Naive thymus-derived CD4-positive, alpha-beta T cell (primary cell): ENCODE results near the gene DEAF1. TPM values are rescaled to one million over a fixed set of nuclear protein-coding genes. Genes with fewer than 3 reads are reported as not detected.

Source experiments
- ATAC-seq: fragments of 150-1000 bp; cut with Tn5 transposase; 2 replicates; pipeline ENCODE4 v1.10.0; 2021; ENCODE audit warnings: mild to moderate bottlenecking, moderate library complexity
- CTCF ChIA-PET: fragments of 350-600 bp; sonication (Branson Sonifier 250); formaldehyde crosslinking; loops from one replicate; lab custom pipeline; 2021; ENCODE audit warnings: antibody characterized with exemption; lab: Charles Lee
- POLR2A ChIA-PET: fragments of 350-600 bp; sonication (Branson Sonifier 250); formaldehyde crosslinking; loops from one replicate; lab custom pipeline; 2021; ENCODE audit warnings: antibody characterized with exemption, inconsistent platforms; lab: Charles Lee
- DNase-seq, 9 donors: peaks; one replicate each; pipeline versions ENCODE4 v3.0.0 to v3.0.0-alpha.2; 2020 to 2022; ENCODE audit warnings: mixed read lengths in 1 of 9
- H3K27ac ChIP-seq: one replicate; pipeline ENCODE4 v1.7.0; 2013; ENCODE audit warnings: mild to moderate bottlenecking, low read depth, low read length, moderate library complexity
- H3K27me3 ChIP-seq, 2 donors: one replicate each; pipeline ENCODE4 v1.7.0; 2013; ENCODE audit warnings: low read length in 2 of 2, mild to moderate bottlenecking in 2 of 2, moderate library complexity in 2 of 2; ENCODE audit not compliant: control insufficient read depth in 2 of 2, insufficient read depth in 2 of 2
- H3K36me3 ChIP-seq, 3 experiments: 1 replicate in 2 of 3; 2 replicates in 1 of 3; pipeline ENCODE4 v1.7.0; 2013; ENCODE audit warnings: low read length in 3 of 3, mild to moderate bottlenecking in 3 of 3, moderate library complexity in 1 of 3; ENCODE audit not compliant: insufficient read depth in 3 of 3, control insufficient read depth in 2 of 3
- H3K4me1 ChIP-seq, 2 donors: one replicate each; pipeline ENCODE4 v1.7.0; 2013; ENCODE audit warnings: low read length in 2 of 2, mild to moderate bottlenecking in 2 of 2, moderate library complexity in 1 of 2; ENCODE audit not compliant: control insufficient read depth in 2 of 2, insufficient read depth in 2 of 2
- H3K4me3 ChIP-seq: 2 replicates; pipeline ENCODE4 v1.7.0; 2013; ENCODE audit warnings: mild to moderate bottlenecking, low read length
- H3K9me3 ChIP-seq, 3 experiments: 1 replicate in 2 of 3; 2 replicates in 1 of 3; pipeline ENCODE4 v1.7.0; 2013; ENCODE audit warnings: low read length in 3 of 3; ENCODE audit not compliant: control insufficient read depth in 2 of 3
- H3K27ac Mint-ChIP-seq, 9 donors: one replicate each; pipeline ENCODE4 v1.8.0; 2020 to 2022; ENCODE audit warnings: mixed read lengths in 9 of 9, mild to moderate bottlenecking in 8 of 9, moderate library complexity in 5 of 9, inconsistent platforms in 2 of 9
- H3K27me3 Mint-ChIP-seq, 5 donors: one replicate each; pipeline ENCODE4 v1.8.0; 2021 to 2022; ENCODE audit warnings: mixed read lengths in 5 of 5, mild to moderate bottlenecking in 1 of 5
- H3K36me3 Mint-ChIP-seq, 5 donors: one replicate each; pipeline ENCODE4 v1.8.0; 2020 to 2022; ENCODE audit warnings: mixed read lengths in 5 of 5, mild to moderate bottlenecking in 3 of 5, inconsistent platforms in 1 of 5
- H3K4me1 Mint-ChIP-seq, 7 donors: one replicate each; pipeline ENCODE4 v1.8.0; 2020 to 2022; ENCODE audit warnings: mixed read lengths in 7 of 7, mild to moderate bottlenecking in 3 of 7, inconsistent platforms in 1 of 7
- H3K4me3 Mint-ChIP-seq, 10 donors: one replicate each; pipeline ENCODE4 v1.8.0; 2020 to 2022; ENCODE audit warnings: mild to moderate bottlenecking in 10 of 10, mixed read lengths in 10 of 10, moderate library complexity in 6 of 10, inconsistent platforms in 2 of 10
- H3K9me3 Mint-ChIP-seq, 11 donors: one replicate each; pipeline ENCODE4 v1.8.0; 2020 to 2022; ENCODE audit warnings: mixed read lengths in 11 of 11, mild to moderate bottlenecking in 4 of 11, inconsistent platforms in 1 of 11, moderate library complexity in 1 of 11
- intact Hi-C, 2 donors: fragments of 100-400 bp; cut with micrococcal nuclease; formaldehyde crosslinking; loops; one replicate each; pipeline ENCODE4 v1.15.1; 2023
- polyA plus RNA-seq, 2 donors: library from polyadenylated mRNA; unstranded; fragments of 300-500 nt; fragmentation: Illumina TruSeq; gene quantifications; one replicate each; pipeline ENCODE4 v1.2.3, GENCODE V29; 2021
- total RNA-seq, 6 experiments: library from RNA in 5 of 6; stranded (reverse) in 5 of 6; gene quantifications; 1 replicate in 5 of 6; 2 replicates in 1 of 6; pipeline ENCODE4 v1.2.3 and lab custom pipeline; 2021 to 2026

Gene DEAF1
- total and polyA plus RNA-seq, 7 experiments from 2014 or later: 33.0 to 117 (median 54.2) TPM

- Histone ChIP-seq H3K4me1 (peaks cover 0 to 6% of the 10 kb centered on the region in 2 donors), H3K4me3 (no peak overlapping the region), H3K27me3 (peaks cover 0 to 6% of the 10 kb centered on the region in 2 donors), H3K9me3 (no peaks in the 10 kb centered on the region), H3K27ac (no peak overlapping the region), H3K36me3 (peaks cover 0 to 9% (median 0%) of the 10 kb centered on the region in 3 experiments)
- POLR2A ChIA-PET: no interaction called here
- Mint-ChIP-seq H3K27me3 (peaks cover 0 to 29% (median 19%) of the 10 kb centered on the region in 5 donors), H3K27ac (no peak overlapping the region), H3K4me3 (peak overlapping the region in 1 of 10 donors; percentile 68), H3K4me1 (peaks cover 0 to 17% (median 5%) of the 10 kb centered on the region in 7 donors), H3K36me3 (peaks cover 0 to 2% (median 0%) of the 10 kb centered on the region in 5 donors), H3K9me3 (no peaks in the 10 kb centered on the region)
- CTCF ChIA-PET: no interaction called here
- no peak for DNase-seq
- intact Hi-C loops: no loop called here
- no peak for ATAC-seq
Measured at GRCh38 chr11:707817-708420, 12.9 kb upstream of the DEAF1 start.

GRCh38 chr11:706957-707816, 12.2 kb upstream of the DEAF1 start:
- Histone ChIP-seq H3K36me3 (peaks cover 0 to 16% (median 0%) of the 10 kb centered on the region in 3 experiments), H3K27me3 (peaks cover 0 to 6% of the 10 kb centered on the region in 2 donors), H3K4me3 (no peak overlapping the region), H3K4me1 (peaks cover 0 to 6% of the 10 kb centered on the region in 2 donors), H3K27ac (no peak overlapping the region), H3K9me3 (no peaks in the 10 kb centered on the region)
- no peaks in the 10 kb centered on the region for H3K9me3 Mint-ChIP-seq
- DNase-seq: no peak
- ATAC-seq: no peak
- CTCF ChIA-PET: no interaction called here
- H3K4me3 Mint-ChIP-seq: peak overlapping the region in 3 of 10 donors; percentile 26 to 68 (median 49)
- POLR2A ChIA-PET: no interaction called here
- H3K27me3 Mint-ChIP-seq: peaks cover 0 to 29% (median 19%) of the 10 kb centered on the region in 5 donors
- no peak overlapping the region for H3K27ac Mint-ChIP-seq
- intact Hi-C loops: no loop called here
- H3K36me3 Mint-ChIP-seq: peaks cover 0 to 2% (median 0%) of the 10 kb centered on the region in 5 donors
- H3K4me1 Mint-ChIP-seq: peaks cover 0 to 17% (median 5%) of the 10 kb centered on the region in 7 donors

- peaks cover 0 to 6% of the 10 kb centered on the region in 2 donors for H3K4me1 ChIP-seq
- peaks cover 0 to 6% of the 10 kb centered on the region in 2 donors for H3K27me3 ChIP-seq
- ATAC-seq: no peak
- Mint-ChIP-seq H3K4me3 (peak overlapping the region in 2 of 10 donors; percentile 26 to 68), H3K4me1 (peaks cover 0 to 17% (median 5%) of the 10 kb centered on the region in 7 donors), H3K9me3 (no peaks in the 10 kb centered on the region), H3K36me3 (peaks cover 0 to 4% (median 0%) of the 10 kb centered on the region in 5 donors), H3K27ac (no peak overlapping the region), H3K27me3 (peaks cover 0 to 27% (median 19%) of the 10 kb centered on the region in 5 donors)
- no peak overlapping the region for H3K27ac ChIP-seq
- ChIA-PET CTCF (no interaction called here), POLR2A (no interaction called here)
- intact Hi-C loops: no loop called here
- no peaks in the 10 kb centered on the region for H3K9me3 ChIP-seq
- H3K36me3 ChIP-seq: peaks cover 0 to 23% (median 3%) of the 10 kb centered on the region in 3 experiments
- no peak overlapping the region for H3K4me3 ChIP-seq
- peak in 1 of 9 donors; percentile 21 for DNase-seq
Measured at GRCh38 chr11:706439-706956, 11.5 kb upstream of the DEAF1 start.

GRCh38 chr11:705646-706438, 10.8 kb upstream of the DEAF1 start, which contains the start of gene EPS8L2:
EPS8L2 (plus strand) TSS chr11:706231; CDS start chr11:709408, 3,177 bp downstream.
- Histone ChIP-seq H3K9me3 (no peaks in the 10 kb centered on the region), H3K36me3 (peaks cover 0 to 26% (median 3%) of the 10 kb centered on the region in 3 experiments), H3K27ac (no peak within 1 kb of the TSS), H3K27me3 (peaks cover 0 to 6% of the 10 kb centered on the region in 2 donors), H3K4me1 (peaks cover 0 to 6% of the 10 kb centered on the region in 2 donors), H3K4me3 (no peak within 1 kb of the TSS)
- intact Hi-C loops: no loop called here
- Mint-ChIP-seq H3K4me3 (peak within 1 kb of the TSS in 4 of 10 donors; percentile 23 to 68 (median 38)), H3K27me3 (peaks cover 0 to 21% (median 13%) of the 10 kb centered on the region in 5 donors), H3K36me3 (peaks cover 0 to 5% (median 0%) of the 10 kb centered on the region in 5 donors), H3K27ac (no peak within 1 kb of the TSS), H3K4me1 (peaks cover 0 to 10% (median under 1%) of the 10 kb centered on the region in 7 donors), H3K9me3 (no peaks in the 10 kb centered on the region)
- ATAC-seq (peak; percentile 47), DNase-seq (peak in 1 of 9 donors; percentile 26)
- ChIA-PET POLR2A (interaction anchor here (1.2 to 2.0 kb wide), 2 partner anchors 11 to 15 kb away, joined by 3 to 9 read pairs; partner anchors contain the start of genes DEAF1 and TMEM80), CTCF (interaction anchor here (0.7 kb wide), 1 partner anchor 12 kb away, joined by 3 read pairs; no protein-coding TSS in a partner anchor)

GRCh38 chr11:704781-705645, 10.0 kb upstream of the DEAF1 start:
- CTCF ChIA-PET: interaction anchor here (0.9 kb wide), 1 partner anchor 50 kb away, joined by 4 read pairs; no protein-coding TSS in a partner anchor

More at GRCh38 chr11:704781-705645, 10.0 kb upstream of the DEAF1 start:
- Mint-ChIP-seq H3K36me3 (peaks cover 0 to 5% (median 0%) of the 10 kb centered on the region in 5 donors), H3K27me3 (peaks cover 0 to 14% (median 7%) of the 10 kb centered on the region in 5 donors), H3K27ac (no peak overlapping the region), H3K4me1 (peaks cover 0 to 7% (median 0%) of the 10 kb centered on the region in 7 donors), H3K9me3 (no peaks in the 10 kb centered on the region), H3K4me3 (peak overlapping the region in 2 of 10 donors; percentile 23 to 55)
- Histone ChIP-seq H3K9me3 (no peaks in the 10 kb centered on the region), H3K27ac (no peak overlapping the region), H3K4me3 (no peak overlapping the region), H3K36me3 (peaks cover 0 to 30% (median 3%) of the 10 kb centered on the region in 3 experiments), H3K27me3 (peaks cover 0 to 6% of the 10 kb centered on the region in 2 donors), H3K4me1 (peaks cover 0 to 6% of the 10 kb centered on the region in 2 donors)
- POLR2A ChIA-PET: interaction anchor here (0.8 to 2.0 kb wide), 4 partner anchors 10 to 104 kb away, joined by 3 to 9 read pairs (median 3); partner anchors contain the start of genes DEAF1, TALDO1 and TMEM80
- no peak for ATAC-seq
- intact Hi-C loops: no loop called here
- no peak for DNase-seq
